IMR-90 (cell line): ENCODE data around the gene ASL. TPM values are rescaled to one million over a fixed set of nuclear protein-coding genes. Genes with fewer than 3 reads are reported as not detected.

Experiments used
- ATAC-seq: fragments of 200-7000 bp; cut with Tn5 transposase; 2 replicates; pipeline ENCODE4 v1.9.1; 2020; ENCODE audit warnings: low read depth, mild to moderate bottlenecking, moderate library complexity
- BruUV-seq: library from RNA; stranded (reverse); fragments of 400-500 nt; replicated peaks from 2 replicates; lab custom pipeline; 2021; lab: Mats Ljungman, UMichigan
- CTCF ChIA-PET: fragments of 300-600 bp; formaldehyde crosslinking; extraction: SDS; loops from one replicate; lab custom pipeline; 2021; ENCODE audit warnings: antibody characterized with exemption; lab: Yijun Ruan, JAX
- POLR2A ChIA-PET: fragments of 300-600 bp; sonication (Branson Sonifier 250); formaldehyde crosslinking; loops from one replicate; lab custom pipeline; 2022; ENCODE audit warnings: antibody characterized with exemption; ENCODE audit not compliant: unreplicated experiment; lab: Charles Lee
- DNase-seq: peaks from one replicate; pipeline ENCODE4 v3.0.0; 2013
- H2AFZ ChIP-seq: replicated peaks from 2 replicates; pipeline ENCODE3; 2013; ENCODE audit warnings: low read length, mild to moderate bottlenecking; ENCODE audit not compliant: poor library complexity
- H2AK5ac ChIP-seq: 2 replicates; pipeline ENCODE4 v1.6.1; 2013; ENCODE audit warnings: low read depth, low read length, inconsistent platforms
- H2AK9ac ChIP-seq: replicated peaks from 2 replicates; pipeline ENCODE3; 2013; ENCODE audit warnings: mild to moderate bottlenecking, low read depth, low read length, moderate library complexity; ENCODE audit not compliant: poor library complexity
- H2BK120ac ChIP-seq: 2 replicates; pipeline ENCODE4 v1.6.1; 2013; ENCODE audit warnings: low read depth, low read length, inconsistent platforms
- H2BK15ac ChIP-seq: 3 replicates; pipeline ENCODE4 v1.6.1; 2013; ENCODE audit warnings: low read depth, low read length, inconsistent platforms
- H2BK20ac ChIP-seq: 2 replicates; pipeline ENCODE4 v1.6.1; 2013; ENCODE audit warnings: low read depth, mild to moderate bottlenecking, inconsistent platforms, low read length, moderate library complexity
- H2BK5ac ChIP-seq: 2 replicates; pipeline ENCODE4 v1.6.1; 2013; ENCODE audit warnings: mild to moderate bottlenecking, low read depth, low read length, inconsistent platforms; ENCODE audit not compliant: poor library complexity, severe bottlenecking
- H3K14ac ChIP-seq: replicated peaks from 2 replicates; pipeline ENCODE4 v1.6.1; 2013; ENCODE audit warnings: low read depth, low read length, inconsistent platforms
- H3K18ac ChIP-seq: 2 replicates; pipeline ENCODE4 v1.6.1; 2013; ENCODE audit warnings: low read depth, low read length, control low read depth
- H3K23ac ChIP-seq: 2 replicates; pipeline ENCODE4 v1.6.1; 2013; ENCODE audit warnings: low read depth, low read length, inconsistent platforms
- H3K27ac ChIP-seq: 2 replicates; pipeline ENCODE4 v1.5.1; 2013; ENCODE audit warnings: mild to moderate bottlenecking, control low read depth, low read length; ENCODE audit not compliant: insufficient read depth
- H3K27me3 ChIP-seq: 2 replicates; pipeline ENCODE4 v1.6.1; 2013; ENCODE audit warnings: low read length; ENCODE audit not compliant: control insufficient read depth, insufficient read depth
- H3K36me3 ChIP-seq: 2 replicates; pipeline ENCODE4 v1.6.1; 2013; ENCODE audit warnings: low read length, mixed read lengths; ENCODE audit not compliant: control insufficient read depth, insufficient read depth
- H3K4ac ChIP-seq: 2 replicates; pipeline ENCODE4 v1.6.1; 2013; ENCODE audit warnings: low read depth, low read length, inconsistent platforms
- H3K4me1 ChIP-seq: 2 replicates; pipeline ENCODE4 v1.6.1; 2013; ENCODE audit warnings: low read length, mixed read lengths; ENCODE audit not compliant: control insufficient read depth, insufficient read depth
- H3K4me2 ChIP-seq: 2 replicates; pipeline ENCODE4 v1.6.1; 2013; ENCODE audit warnings: low read depth, mild to moderate bottlenecking, control low read depth, low read length, moderate library complexity
- H3K4me3 ChIP-seq: 2 replicates; pipeline ENCODE4 v1.5.1; 2013; ENCODE audit warnings: low read depth, mild to moderate bottlenecking, control low read depth, low read length, moderate library complexity; ENCODE audit not compliant: insufficient read depth
- H3K56ac ChIP-seq: 2 replicates; pipeline ENCODE4 v1.6.1; 2013; ENCODE audit warnings: low read length, inconsistent platforms; ENCODE audit not compliant: insufficient read depth; ENCODE audit errors: extremely low read depth
- H3K79me1 ChIP-seq, 2 experiments: 2 replicates each; pipeline ENCODE4 v1.6.1; 2013; ENCODE audit warnings: low read length in 2 of 2, inconsistent platforms in 1 of 2, low read depth in 1 of 2
- H3K9ac ChIP-seq: 2 replicates; pipeline ENCODE4 v1.6.1; 2013; ENCODE audit warnings: low read depth, low read length, control low read depth
- H3K9me1 ChIP-seq: 2 replicates; pipeline ENCODE4 v1.6.1; 2013; ENCODE audit warnings: low read length, inconsistent platforms; ENCODE audit not compliant: insufficient read depth
- H3K9me3 ChIP-seq: 2 replicates; pipeline ENCODE4 v1.6.1; 2013; ENCODE audit warnings: low read length; ENCODE audit not compliant: control insufficient read depth, insufficient read depth
- H4K20me1 ChIP-seq: 2 replicates; pipeline ENCODE4 v1.6.1; 2013; ENCODE audit warnings: low read length, inconsistent platforms; ENCODE audit not compliant: insufficient read depth
- H4K5ac ChIP-seq: 2 replicates; pipeline ENCODE4 v1.6.1; 2013; ENCODE audit warnings: mild to moderate bottlenecking, low read depth, low read length, control low read depth
- H4K8ac ChIP-seq, 2 experiments: 2 replicates each; pipeline ENCODE4 v1.6.1; 2013; ENCODE audit warnings: low read depth in 2 of 2, low read length in 2 of 2, control low read depth in 1 of 2, inconsistent platforms in 1 of 2
- H4K91ac ChIP-seq: 2 replicates; pipeline ENCODE4 v1.6.1; 2013; ENCODE audit warnings: low read depth, low read length, inconsistent platforms; ENCODE audit not compliant: insufficient read depth
- RCOR1 ChIP-seq: IDR thresholded peaks from 2 replicates; pipeline ENCODE4 v1.6.1; 2012; ENCODE audit warnings: mild to moderate bottlenecking, low read length, improper control_type of control experiment; ENCODE audit not compliant: insufficient replicate concordance
- WGBS, 2 experiments: methylation state at CpG; one replicate each; pipeline versions ENCODE4 v1.1.5 to v1.1.7; 2013; ENCODE audit warnings: missing lambda C conversion rate in 2 of 2; ENCODE audit not compliant: insufficient read length in 1 of 2; ENCODE audit errors: extremely low coverage in 2 of 2; 5-methylcytosine and 5-hydroxymethylcytosine counted together
- dilution Hi-C: fragments of 300-500 bp; cut with HindIII; formaldehyde crosslinking; loops from one replicate; pipeline ENCODE4 v1.14.3; 2018; ENCODE audit warnings: low sequenced_read_pairs; ENCODE audit not compliant: unreplicated experiment
- in situ Hi-C: fragments of 300-500 bp; cut with MboI; formaldehyde crosslinking; loops from 3 replicates; pipeline ENCODE4 v1.14.3; 2019; ENCODE audit warnings: low sequenced_read_pairs, inconsistent platforms, mixed read lengths
- intact Hi-C: fragments of 100-400 bp; cut with micrococcal nuclease; formaldehyde crosslinking; loops from 2 replicates; pipeline ENCODE4 v1.10.0; 2022
- polyA plus RNA-seq, 3 experiments: library from polyadenylated mRNA; depleted of rRNA; stranded (reverse); fragments of >200 nt; gene quantifications; 2 replicates each; pipeline ENCODE4 v1.2.3, GENCODE V29; 2012; ENCODE audit warnings: low replicate concordance in 1 of 3
- total RNA-seq: library from RNA; depleted of rRNA; stranded (reverse); fragments of >200 nt; gene quantifications from 2 replicates; pipeline ENCODE4 v1.2.3, GENCODE V29; 2012

The ASL gene
- total and polyA plus RNA-seq, 2 of the 4 experiments (the other 2 are of a cell fraction), result 49.0 to 50.0 TPM

DNA sequence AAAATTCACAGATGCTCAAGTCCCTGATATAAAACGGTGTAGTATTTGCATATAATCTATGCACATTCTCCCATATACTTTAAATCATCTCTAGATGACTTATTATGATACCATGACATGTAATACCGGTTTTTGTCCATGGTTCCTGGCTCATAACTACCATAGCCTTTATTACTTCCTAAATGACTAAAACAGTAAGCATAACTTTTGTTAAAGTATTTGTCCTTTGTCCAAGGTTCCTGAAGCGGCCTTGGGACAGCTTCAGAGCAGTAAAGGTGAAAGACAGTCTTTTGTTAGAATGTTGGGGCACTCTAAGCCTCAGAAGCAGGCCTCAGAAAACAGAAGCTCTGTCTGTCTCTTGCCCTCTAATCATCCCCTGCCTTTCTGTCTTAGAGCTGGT is 43.0 kb downstream of the ASL start:
- no CpG with 5 or more reads among the region's 3 CpGs for WGBS, 2 experiments
- H3K36me3 ChIP-seq, result peaks cover 4% of the 10 kb centered on the region
- no TSS peak for BruUV-seq
- peaks cover 14% of the 10 kb centered on the region for H3K9me1 ChIP-seq
- H3K23ac ChIP-seq, result peak overlapping the region; percentile 51
- in situ Hi-C loops, result no loop called here
- H4K5ac ChIP-seq, result no peak overlapping the region
- no peak for TF ChIP-seq RCOR1
- intact Hi-C loops, result loop anchor here (5.0 kb wide), 1 partner anchor 86 kb away; no protein-coding TSS in a partner anchor
- no peak overlapping the region for H4K8ac ChIP-seq
- no peaks in the 10 kb centered on the region for H3K27me3 ChIP-seq
- H2BK120ac ChIP-seq, result no peak overlapping the region
- peaks cover 11 to 65% of the 10 kb centered on the region in 2 experiments for H3K79me1 ChIP-seq
- H3K9ac ChIP-seq, result no peak overlapping the region
- H3K9me3 ChIP-seq, result no peaks in the 10 kb centered on the region
- H2AFZ ChIP-seq, result no peak overlapping the region
- no peak overlapping the region for H4K91ac ChIP-seq
- H2BK20ac ChIP-seq, result no peak overlapping the region
- peaks cover 4% of the 10 kb centered on the region; the same call in 1 of the 2 replicates for H3K4me1 ChIP-seq
- no peak overlapping the region for H3K4ac ChIP-seq
- no peak overlapping the region for H3K14ac ChIP-seq
- CTCF ChIA-PET, result no interaction called here
- ATAC-seq (no peak), DNase-seq (no peak)
- H3K18ac ChIP-seq, result no peak overlapping the region
- no peak overlapping the region for H2BK15ac ChIP-seq
- H3K4me3 ChIP-seq, result no peak overlapping the region
- H2BK5ac ChIP-seq, result no peak overlapping the region
- H3K56ac ChIP-seq, result no peak overlapping the region
- no peak overlapping the region for H2AK9ac ChIP-seq
- H3K4me2 ChIP-seq, result no peak overlapping the region
- dilution Hi-C loops, result no loop called here
- peaks cover 28% of the 10 kb centered on the region for H4K20me1 ChIP-seq
- POLR2A ChIA-PET, result no interaction called here
- H2AK5ac ChIP-seq, result no peak overlapping the region
- no peak overlapping the region for H3K27ac ChIP-seq
